ENCODE results near the gene LDLRAD2. TPM values are rescaled to one million over a fixed set of nuclear protein-coding genes. Genes with fewer than 3 reads are reported as not detected.

LDLRAD2 gene
- total and polyA plus RNA-seq, 2 of the 8 experiments (the other 6 are each of a cell fraction or from before 2014, with no cell fraction given), result 0.48 to 0.74 TPM

DNA sequence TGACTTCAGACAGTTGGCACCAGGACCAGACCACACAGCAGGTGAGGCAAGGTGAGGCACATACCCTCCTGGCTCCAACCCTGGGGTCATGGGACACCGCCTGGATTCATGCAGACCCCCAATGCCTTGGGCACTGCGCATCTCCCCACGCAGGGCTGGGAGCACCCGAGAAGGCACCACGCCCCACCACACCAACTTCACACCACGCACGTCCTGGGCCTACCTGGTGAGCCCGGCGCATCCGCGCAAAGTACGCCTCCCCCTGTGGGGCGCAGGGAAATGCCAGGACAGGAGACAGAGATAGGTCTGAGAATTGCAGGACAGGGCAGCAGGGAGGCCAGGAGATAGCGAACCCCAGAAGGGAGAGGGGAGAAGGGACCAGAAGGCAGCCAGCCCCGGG is 58.5 kb downstream of the LDLRAD2 start:
- CTCF ChIA-PET (ENCODE audit: partially characterized antibody), result interaction anchor here (0.6 kb wide), 1 partner anchor 21 kb away, joined by 3 read pairs; no protein-coding TSS in a partner anchor
- no peak overlapping the region for H2AK5ac ChIP-seq (ENCODE audit: low read depth, low read length)
- no peaks in the 10 kb centered on the region for H3K79me2 ChIP-seq (ENCODE audit: control insufficient read depth in 1 of 2, insufficient read depth in 2 of 2, low read length in 2 of 2)
- peaks cover 5 to 10% (median 8%) of the 10 kb centered on the region in 4 experiments; a peak in 6 of 7 replicates for H3K4me1 ChIP-seq (replicated peaks in 1 of 4; ENCODE audit: control insufficient read depth in 3 of 4, insufficient read depth in 4 of 4, low read length in 3 of 4)
- H3K4me2 ChIP-seq (ENCODE audit: insufficient read depth in 1 of 2, low read depth in 2 of 2, low read length in 2 of 2), result no peak overlapping the region
- no peak overlapping the region for H3K23ac ChIP-seq (ENCODE audit: insufficient read length)
- H3K23me2 ChIP-seq (ENCODE audit: low read depth, low read length), result no peaks in the 10 kb centered on the region
- no peak overlapping the region for H2BK15ac ChIP-seq (ENCODE audit: low read length)
- WGBS, 2 experiments (ENCODE audit: extremely low coverage in 1 of 2, insufficient coverage in 1 of 2, insufficient read length in 1 of 2, insufficient replicate concordance in 2 of 2, low coverage in 1 of 2, low lambda C conversion rate in 2 of 2, missing lambda C conversion rate in 1 of 2), result 93% methylated on average over 15 of the region's 15 CpGs; no CpG with 5 or more reads in 1 of the 2 experiments
- H3K9ac ChIP-seq (replicated peaks in 1 of 4; ENCODE audit: extremely low read depth in 1 of 4, low read depth in 3 of 4, low read length in 3 of 4), result no peak overlapping the region
- H3K4ac ChIP-seq (replicated peaks; ENCODE audit: insufficient read length, low read depth, low read length), result no peak overlapping the region
- peaks cover 17 to 33% (median 30%) of the 10 kb centered on the region in 4 experiments; a peak in 6 of 8 replicates for H3K36me3 ChIP-seq (ENCODE audit: control insufficient read depth in 2 of 4, insufficient read depth in 4 of 4, low read length in 3 of 4)
- H4K5ac ChIP-seq (ENCODE audit: insufficient read length, low read depth, low read length), result no peak overlapping the region
- H4K91ac ChIP-seq (replicated peaks; ENCODE audit: insufficient read length, low read length), result no peak overlapping the region
- H2AFZ ChIP-seq (ENCODE audit: low read length), result no peak overlapping the region
- no peak overlapping the region for H3K4me3 ChIP-seq (ENCODE audit: extremely low read depth in 1 of 4, insufficient read depth in 2 of 4, low read depth in 3 of 4, low read length in 4 of 4)
- peaks cover 0 to 5% of the 10 kb centered on the region in 2 experiments for H4K20me1 ChIP-seq (replicated peaks in 1 of 2; ENCODE audit: control insufficient read depth in 1 of 2, insufficient read depth in 2 of 2, low read length in 2 of 2)
- no peak overlapping the region for H2BK120ac ChIP-seq (replicated peaks; ENCODE audit: low read depth, low read length)
- no peak overlapping the region for H2BK20ac ChIP-seq (ENCODE audit: low read length)
- FAIRE-seq (no peak), DNase-seq (ENCODE audit: low read depth in 1 of 2, low spot score in 2 of 2) (no peak)
- no peak overlapping the region for H3K14ac ChIP-seq (ENCODE audit: insufficient read length)
- H2BK5ac ChIP-seq (ENCODE audit: low read depth, low read length), result no peak overlapping the region
- H4K8ac ChIP-seq (ENCODE audit: extremely low read depth, insufficient read depth, low read length), result no peak overlapping the region
- H3K56ac ChIP-seq (replicated peaks; ENCODE audit: insufficient read length, low read depth, low read length), result no peak overlapping the region
- no peaks in the 10 kb centered on the region for H3K9me3 ChIP-seq (ENCODE audit: insufficient read depth in 2 of 2, low read depth in 1 of 2, low read length in 1 of 2)
- H3K27ac ChIP-seq (ENCODE audit: low read depth, low read length), result no peak overlapping the region; the same call in 1 of the 2 replicates
- H2BK12ac ChIP-seq (ENCODE audit: low read depth, low read length), result no peak overlapping the region
- POLR2A ChIA-PET (ENCODE audit: partially characterized antibody), result no interaction called here
- no peak overlapping the region for H3K18ac ChIP-seq (ENCODE audit: extremely low read depth, low read length)
- H3K27me3 ChIP-seq (replicated peaks in 1 of 4; ENCODE audit: control insufficient read depth in 3 of 4, extremely low read depth in 1 of 4, insufficient read depth in 3 of 4, low read length in 3 of 4), result no peaks in the 10 kb centered on the region; a peak in 1 of 7 replicates
- H3K79me1 ChIP-seq (ENCODE audit: low read depth, low read length), result no peaks in the 10 kb centered on the region; the same call in 1 of the 2 replicates
- TF ChIP-seq GTF2F1 (IDR thresholded peaks at IDR 0.05; ENCODE audit: borderline replicate concordance, low read depth, low read length) (no peak), CTBP2 (IDR thresholded peaks at IDR 0.05; ENCODE audit: borderline replicate concordance, insufficient read depth, insufficient read length, low read length) (no peak), TAF1 (IDR thresholded peaks at IDR 0.05; ENCODE audit: low read depth, low read length) (no peak), HDAC6 (IDR thresholded peaks at IDR 0.05; ENCODE audit: low read depth, low read length) (no peak), CEBPB (IDR thresholded peaks at IDR 0.05; ENCODE audit: low read depth, low read length) (no peak), EZH2 (IDR thresholded peaks at IDR 0.05; ENCODE audit: low read depth, low read length, severe bottlenecking) (no peak), POU5F1 (IDR thresholded peaks at IDR 0.05; ENCODE audit: low read depth, low read length) (no peak), CBX5 (IDR thresholded peaks at IDR 0.05; ENCODE audit: low read depth, low read length) (no peak), SP1 (IDR thresholded peaks at IDR 0.05; ENCODE audit: low read depth, low read length) (no peak), MAFK (IDR thresholded peaks at IDR 0.05; ENCODE audit: low read depth, low read length) (no peak), BACH1 (IDR thresholded peaks at IDR 0.05; ENCODE audit: low read length) (no peak), CHD1 (IDR thresholded peaks at IDR 0.05; ENCODE audit: low read depth, low read length) (no peak), POLR2A (IDR thresholded peaks at IDR 0.05; ENCODE audit: control extremely low read depth in 1 of 2, low read depth in 2 of 2, low read length in 2 of 2) (no peak), ASH2L (IDR thresholded peaks at IDR 0.05; ENCODE audit: low read length) (no peak)
- TF ChIP-seq, protein P1, sequence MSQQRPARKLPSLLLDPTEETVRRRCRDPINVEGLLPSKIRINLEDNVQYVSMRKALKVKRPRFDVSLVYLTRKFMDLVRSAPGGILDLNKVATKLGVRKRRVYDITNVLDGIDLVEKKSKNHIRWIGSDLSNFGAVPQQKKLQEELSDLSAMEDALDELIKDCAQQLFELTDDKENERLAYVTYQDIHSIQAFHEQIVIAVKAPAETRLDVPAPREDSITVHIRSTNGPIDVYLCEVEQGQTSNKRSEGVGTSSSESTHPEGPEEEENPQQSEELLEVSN (IDR thresholded peaks at IDR 0.05), result no peak

Data from H1 (cell line).